ENCODE measurements around the gene FCHSD2. TPM values are rescaled to one million over a fixed set of nuclear protein-coding genes. Genes with fewer than 3 reads are reported as not detected.

FCHSD2 gene
- total and polyA plus RNA-seq, 2 donors (not counting 3 experiments of a cell fraction or from before 2014, with no cell fraction given) = 20.8 to 56.9 TPM

DNA sequence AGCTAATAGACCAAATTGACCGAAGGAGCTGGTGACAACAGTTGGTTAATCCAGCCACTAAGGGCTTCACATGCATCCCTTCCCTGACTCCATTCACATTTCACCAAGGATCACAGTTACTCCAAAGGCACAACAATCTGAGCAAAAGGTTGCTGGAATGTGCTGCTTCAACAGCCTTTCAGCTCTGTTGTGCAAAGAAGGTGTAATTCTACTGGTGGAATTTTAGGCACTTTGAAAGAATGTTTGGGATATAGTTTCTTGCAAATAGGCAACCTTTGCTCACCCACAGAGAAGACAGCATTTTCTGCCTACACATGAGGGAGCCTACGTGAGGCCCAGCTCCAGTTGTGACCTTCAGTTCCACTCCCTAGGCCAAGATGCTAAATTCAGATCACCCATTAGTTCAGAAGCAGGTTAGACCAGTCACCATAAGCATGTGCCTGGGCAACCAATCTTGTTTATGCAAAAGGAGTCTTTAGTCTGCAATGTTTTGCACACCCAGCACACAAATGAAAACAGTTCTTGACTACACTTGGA, 21.6 kb upstream of the FCHSD2 start:
- no peak overlapping the region for H3K27ac ChIP-seq (ENCODE audit: insufficient read depth, low read depth, low read length)
- BruUV-seq (replicated peaks) = no TSS peak
- ChIA-PET CTCF (interaction anchor here (0.8 to 3.7 kb wide), 7 partner anchors 8 to 332 kb away, joined by 3 to 21 read pairs (median 4); no protein-coding TSS in a partner anchor), POLR2A (interaction anchor here (1.4 kb wide), 1 partner anchor 13 kb away, joined by 3 read pairs; no protein-coding TSS in a partner anchor)
- no peaks in the 10 kb centered on the region for H3K79me2 ChIP-seq (ENCODE audit: control insufficient read depth, insufficient read depth, low read length)
- H3K4me1 ChIP-seq (ENCODE audit: control insufficient read depth, extremely low read depth, insufficient read depth, low read length) = peaks cover 11% of the 10 kb centered on the region
- dilution Hi-C loops (cut with MboI; ENCODE audit: extremely low pct_ligation_motif_present, low sequenced_read_pairs) = no loop called here
- no peaks in the 10 kb centered on the region for H3K9me1 ChIP-seq (replicated peaks; ENCODE audit: control insufficient read depth, extremely low read depth, insufficient read depth, low read length)
- no peak for TF ChIP-seq MYC (IDR thresholded peaks at IDR 0.05; ENCODE audit: low read depth, low read length)
- TF ChIP-seq POLR2AphosphoS5 (IDR thresholded peaks at IDR 0.05; ENCODE audit: insufficient read depth, low read depth, low read length) = no peak
- TF ChIP-seq GATA2 (IDR thresholded peaks at IDR 0.05; ENCODE audit: insufficient read depth, insufficient read length, low read depth, low read length) = no peak
- no peak for TF ChIP-seq MAX (IDR thresholded peaks at IDR 0.05; ENCODE audit: insufficient read depth, insufficient read length)
- TF ChIP-seq, protein P1, sequence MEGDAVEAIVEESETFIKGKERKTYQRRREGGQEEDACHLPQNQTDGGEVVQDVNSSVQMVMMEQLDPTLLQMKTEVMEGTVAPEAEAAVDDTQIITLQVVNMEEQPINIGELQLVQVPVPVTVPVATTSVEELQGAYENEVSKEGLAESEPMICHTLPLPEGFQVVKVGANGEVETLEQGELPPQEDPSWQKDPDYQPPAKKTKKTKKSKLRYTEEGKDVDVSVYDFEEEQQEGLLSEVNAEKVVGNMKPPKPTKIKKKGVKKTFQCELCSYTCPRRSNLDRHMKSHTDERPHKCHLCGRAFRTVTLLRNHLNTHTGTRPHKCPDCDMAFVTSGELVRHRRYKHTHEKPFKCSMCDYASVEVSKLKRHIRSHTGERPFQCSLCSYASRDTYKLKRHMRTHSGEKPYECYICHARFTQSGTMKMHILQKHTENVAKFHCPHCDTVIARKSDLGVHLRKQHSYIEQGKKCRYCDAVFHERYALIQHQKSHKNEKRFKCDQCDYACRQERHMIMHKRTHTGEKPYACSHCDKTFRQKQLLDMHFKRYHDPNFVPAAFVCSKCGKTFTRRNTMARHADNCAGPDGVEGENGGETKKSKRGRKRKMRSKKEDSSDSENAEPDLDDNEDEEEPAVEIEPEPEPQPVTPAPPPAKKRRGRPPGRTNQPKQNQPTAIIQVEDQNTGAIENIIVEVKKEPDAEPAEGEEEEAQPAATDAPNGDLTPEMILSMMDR (IDR thresholded peaks at IDR 0.05; ENCODE audit: extremely low read depth in 1 of 2, insufficient read depth in 1 of 2, low read depth in 1 of 2, low read length in 2 of 2) = no peak
- TF ChIP-seq JUN (IDR thresholded peaks at IDR 0.05; ENCODE audit: borderline replicate concordance, insufficient read depth, insufficient read length, low read depth) = no peak
- TF ChIP-seq POLR2A (IDR thresholded peaks at IDR 0.05; ENCODE audit: low read depth, low read length) = no peak
- TF ChIP-seq FOS (IDR thresholded peaks at IDR 0.05; ENCODE audit: borderline replicate concordance, insufficient read depth, low read length) = no peak
- TF ChIP-seq EZH2 (IDR thresholded peaks at IDR 0.05; ENCODE audit: borderline replicate concordance, low read depth, low read length, severe bottlenecking) = no peak
- H2AFZ ChIP-seq (ENCODE audit: low read depth, low read length) = no peak overlapping the region
- no peaks in the 10 kb centered on the region for H3K36me3 ChIP-seq (ENCODE audit: control insufficient read depth in 2 of 2, extremely low read depth in 1 of 2, insufficient read depth in 2 of 2, low read length in 2 of 2)
- intact Hi-C loops (cut with micrococcal nuclease) = no loop called here
- no peak overlapping the region for H3K4me2 ChIP-seq (ENCODE audit: insufficient read depth, low read length)
- H4K20me1 ChIP-seq (replicated peaks; ENCODE audit: control insufficient read depth, extremely low read depth, insufficient read depth, low read length) = no peaks in the 10 kb centered on the region
- H3K9me3 ChIP-seq (replicated peaks; ENCODE audit: control insufficient read depth, insufficient read depth, low read length) = no peaks in the 10 kb centered on the region
- no peak for FAIRE-seq
- no peak overlapping the region for H3K4me3 ChIP-seq (replicated peaks in 1 of 3; ENCODE audit: insufficient read depth in 1 of 3, low read depth in 1 of 3, low read length in 3 of 3)
- H3K27me3 ChIP-seq (ENCODE audit: control insufficient read depth in 2 of 2, insufficient read depth in 2 of 2, low read length in 2 of 2) = no peaks in the 10 kb centered on the region
- no peak for DNase-seq (ENCODE audit: low read depth, low spot score)
- no peak overlapping the region for H3K9ac ChIP-seq (replicated peaks; ENCODE audit: extremely low read depth, insufficient read depth, low read length)

Data from endothelial cell of umbilical vein (primary cell).